ENCODE results near the gene KNG1. TPM values are rescaled to one million over a fixed set of nuclear protein-coding genes. Genes with fewer than 3 reads are reported as not detected.

The KNG1 gene
- total and polyA plus RNA-seq, 10 of the 15 experiments (the other 5 are each of a cell fraction or from before 2014, with no cell fraction given): 0.21 TPM; not detected in 9

GRCh38 chr3:186782542-186783057 lies 65.4 kb downstream of the KNG1 start:
- Histone ChIP-seq H3K9ac (ENCODE audit: control insufficient read depth, insufficient read depth, low read length) (peak overlapping the region; percentile 100), H3K4me1 (ENCODE audit: control insufficient read depth, insufficient read depth, low read length) (no peaks in the 10 kb centered on the region), H3K36me3 (ENCODE audit: control insufficient read depth in 2 of 2, insufficient read depth in 2 of 2, low read length in 1 of 2) (peaks cover 15 to 35% of the 10 kb centered on the region in 2 experiments), H4K20me1 (ENCODE audit: control insufficient read depth, insufficient read depth) (peaks cover 22% of the 10 kb centered on the region; the same call in 1 of the 2 replicates), H3K27ac (ENCODE audit: control insufficient read depth, insufficient read depth) (peak overlapping the region; percentile 100), H3K4me3 (peak overlapping the region; percentile 78), H3K9me3 (replicated peaks; ENCODE audit: control insufficient read depth, insufficient read depth, low read length) (no peaks in the 10 kb centered on the region; the same call in 1 of the 3 replicates), H3K27me3 (replicated peaks in 1 of 2; ENCODE audit: control insufficient read depth in 2 of 2, insufficient read depth in 2 of 2, low read length in 1 of 2) (no peaks in the 10 kb centered on the region), H2AFZ (ENCODE audit: control insufficient read depth, low read depth, low read length) (peak overlapping the region; percentile 98), H3K79me2 (ENCODE audit: control insufficient read depth, insufficient read depth, low read length) (peaks cover 50% of the 10 kb centered on the region), H3K4me2 (ENCODE audit: control insufficient read depth, insufficient read depth) (peak overlapping the region; percentile 52)
- FAIRE-seq (no peak), ATAC-seq (peak; percentile 29), DNase-seq (ENCODE audit: low read depth, low spot score) (no peak)
- ChIA-PET RAD21 (ENCODE audit: unreplicated experiment) (interaction anchor here (1.2 kb wide), 1 partner anchor 219 kb away, joined by 3 read pairs; no protein-coding TSS in a partner anchor), CTCF (interaction anchor here (1.0 to 2.4 kb wide), 4 partner anchors 10 to 839 kb away, joined by 3 to 12 read pairs (median 4); partner anchors contain the start of gene RPL39L), SMC1A (ENCODE audit: uncharacterized antibody, unreplicated experiment) (interaction anchor here (0.6 to 2.5 kb wide), 6 partner anchors 10 to 839 kb away, joined by 3 to 17 read pairs (median 4); partner anchors contain the start of gene RFC4), POLR2A (interaction anchor here (0.9 to 4.2 kb wide), 13 partner anchors 10 to 845 kb away, joined by 3 to 24 read pairs (median 4); partner anchors contain the start of genes DNAJB11, RFC4, RPL39L and TBCCD1)
- BruUV-seq (replicated peaks): TSS peak; percentile 98
- TF ChIP-seq ZSCAN29 (IDR thresholded peaks at IDR 0.05): peak; percentile 37; the same call in 1 of the 2 replicates
- peak; percentile 1; the same call in 1 of the 2 replicates for TF ChIP-seq TCF3 (IDR thresholded peaks at IDR 0.05; ENCODE audit: borderline replicate concordance, insufficient read depth, low read depth, low read length)
- TF ChIP-seq RAD51 (IDR thresholded peaks at IDR 0.05): no peak; the same call in 1 of the 2 replicates
- TF ChIP-seq ESRRA (IDR thresholded peaks at IDR 0.05; ENCODE audit: low read length): 0 out of 2 replicates have a peak, but pooled peaks have one; percentile 15
- peak; percentile 26; the same call in 1 of the 2 replicates for TF ChIP-seq YY1 (IDR thresholded peaks at IDR 0.05; ENCODE audit: low read depth, low read length)
- TF ChIP-seq EED (IDR thresholded peaks at IDR 0.05; ENCODE audit: low read depth): 0 out of 2 replicates have a peak, but pooled peaks have one; percentile 26
- no peak for TF ChIP-seq PRDM15 (CRISPR knock-in tag; IDR thresholded peaks at IDR 0.05)
- TF ChIP-seq HDAC2 (IDR thresholded peaks at IDR 0.05): no peak
- TF ChIP-seq MTA3 (IDR thresholded peaks at IDR 0.05; ENCODE audit: borderline replicate concordance, low read length): 0 out of 2 replicates have a peak, but pooled peaks have one; percentile 11
- no peak for TF ChIP-seq STAT1 (conservative IDR thresholded peaks at IDR 0.05)
- intact Hi-C loops (cut with micrococcal nuclease; ENCODE audit: unreplicated experiment) (loop anchor here (1.0 to 10.0 kb wide), 4 partner anchors 24 to 845 kb away; partner anchors contain the start of genes DNAJB11, RFC4 and TRA2B), in situ Hi-C loops (cut with MboI) (loop anchor here (25.0 kb wide), 1 partner anchor 845 kb away; the partner anchor contains the start of gene TRA2B)
- WGBS (ENCODE audit: insufficient coverage, insufficient replicate concordance, low lambda C conversion rate, missing lambda C conversion rate): 3% methylated on average over 21 of the region's 21 CpGs

Measured in GM12878 (cell line).